HEK293 (cell line): Measurements from ENCODE around the gene ARL8A.

ENCODE experiments used
- CTCF ChIA-PET: fragments of 350-600 bp; formaldehyde crosslinking; extraction: SDS; loops from one replicate; lab custom pipeline; 2021; ENCODE audit warnings: antibody characterized with exemption; lab: Yijun Ruan, JAX
- POLR2A ChIA-PET: fragments of 300-600 bp; formaldehyde crosslinking; extraction: SDS; loops from one replicate; lab custom pipeline; 2020; ENCODE audit warnings: antibody characterized with exemption, inconsistent platforms; lab: Yijun Ruan, JAX
- H3K27ac ChIP-seq: fragments of 200-500 bp; sonication (Bioruptor generic); 2 replicates; pipeline ENCODE4 v1.5.1; 2014; ENCODE audit warnings: low read depth, low read length, control low read depth, inconsistent platforms; ENCODE audit errors: extremely low read depth
- H3K36me3 ChIP-seq, 2 experiments: fragments of 200-500 bp in 1 of 2; sonication (Bioruptor generic) in 1 of 2; 1 replicate in 1 of 2; 2 replicates in 1 of 2; pipeline ENCODE4 v1.5.1; 2014 to 2017; ENCODE audit warnings: inconsistent platforms in 2 of 2, low read length in 2 of 2; ENCODE audit not compliant: control insufficient read depth in 2 of 2, insufficient read depth in 1 of 2
- H3K4me1 ChIP-seq: fragments of 200-500 bp; sonication (Bioruptor generic); 2 replicates; pipeline ENCODE4 v1.5.1; 2014; ENCODE audit warnings: mild to moderate bottlenecking, low read length, inconsistent platforms; ENCODE audit not compliant: control insufficient read depth, insufficient read depth
- H3K4me3 ChIP-seq: 2 replicates; pipeline ENCODE4 v1.5.1; 2011; ENCODE audit warnings: low read depth, mild to moderate bottlenecking, control low read depth, low read length, moderate library complexity
- H3K9me3 ChIP-seq: fragments of 200-500 bp; sonication (Bioruptor generic); 2 replicates; pipeline ENCODE4 v1.5.1; 2014; ENCODE audit warnings: low read depth, low read length, inconsistent platforms; ENCODE audit not compliant: control insufficient read depth, insufficient read depth
- GLI2 ChIP-seq: fragments of 450-650 bp; formaldehyde crosslinking; IDR thresholded peaks from 2 replicates; pipeline ENCODE4; 2017; ENCODE audit warnings: missing biosample characterization, missing genetic modification characterization, low read depth, borderline replicate concordance
- MZF1 ChIP-seq: fragments of 450-650 bp; formaldehyde crosslinking; IDR thresholded peaks from 2 replicates; pipeline ENCODE4 v1.5.1; 2017; ENCODE audit warnings: missing biosample characterization, missing genetic modification characterization, borderline replicate concordance
- SALL2 ChIP-seq: fragments of 450-650 bp; formaldehyde crosslinking; IDR thresholded peaks from 2 replicates; pipeline ENCODE4 v1.5.0; 2017; ENCODE audit warnings: missing biosample characterization, mild to moderate bottlenecking, missing genetic modification characterization, borderline replicate concordance
- SCRT2 ChIP-seq: fragments of 450-650 bp; formaldehyde crosslinking; IDR thresholded peaks from 2 replicates; pipeline ENCODE4 v1.5.1; 2016; ENCODE audit warnings: missing biosample characterization, missing genetic modification characterization
- SP3 ChIP-seq: fragments of 450-650 bp; formaldehyde crosslinking; IDR thresholded peaks from 2 replicates; pipeline ENCODE4 v1.5.1; 2016; ENCODE audit warnings: missing biosample characterization, missing genetic modification characterization
- TRIM28 ChIP-seq: IDR thresholded peaks from 2 replicates; pipeline ENCODE4 v1.6.1; 2011; ENCODE audit warnings: low read length, control low read depth, borderline replicate concordance
- YY1 ChIP-seq: fragments of 450-650 bp; formaldehyde crosslinking; IDR thresholded peaks from 2 replicates; pipeline ENCODE4 v1.5.1; 2018; ENCODE audit warnings: missing biosample characterization, missing genetic modification characterization
- ZBTB6 ChIP-seq: fragments of 450-650 bp; formaldehyde crosslinking; IDR thresholded peaks from 2 replicates; pipeline ENCODE4 v1.5.1; 2017; ENCODE audit warnings: missing biosample characterization, missing genetic modification characterization
- ZNF140 ChIP-seq: fragments of 450-650 bp; formaldehyde crosslinking; IDR thresholded peaks from 2 replicates; pipeline ENCODE4 v1.5.1; 2016; ENCODE audit warnings: missing biosample characterization, missing genetic modification characterization
- ZNF16 ChIP-seq: fragments of 450-650 bp; formaldehyde crosslinking; IDR thresholded peaks from 2 replicates; pipeline ENCODE4 v1.5.1; 2016; ENCODE audit warnings: low read depth, missing biosample characterization, missing genetic modification characterization
- ZNF292 ChIP-seq: fragments of 450-650 bp; formaldehyde crosslinking; IDR thresholded peaks from 2 replicates; pipeline ENCODE4 v1.5.1; 2016; ENCODE audit warnings: low read depth, missing biosample characterization, missing genetic modification characterization, borderline replicate concordance
- ZNF341 ChIP-seq: fragments of 450-650 bp; formaldehyde crosslinking; IDR thresholded peaks from 2 replicates; pipeline ENCODE4; 2016; ENCODE audit warnings: low read depth, missing biosample characterization, missing genetic modification characterization
- ZNF354C ChIP-seq: fragments of 450-650 bp; formaldehyde crosslinking; IDR thresholded peaks from 2 replicates; pipeline ENCODE4 v1.5.1; 2016; ENCODE audit warnings: missing biosample characterization, missing genetic modification characterization, low read depth, borderline replicate concordance
- ZNF544 ChIP-seq: fragments of 450-650 bp; formaldehyde crosslinking; IDR thresholded peaks from 2 replicates; pipeline ENCODE4 v1.5.0; 2017; ENCODE audit warnings: missing biosample characterization, missing genetic modification characterization
- ZNF621 ChIP-seq: fragments of 450-650 bp; formaldehyde crosslinking; IDR thresholded peaks from 2 replicates; pipeline ENCODE4 v1.5.1; 2017; ENCODE audit warnings: missing biosample characterization, missing genetic modification characterization
- TF ChIP-seq, protein P1 (sequence below): fragments of 450-650 bp; formaldehyde crosslinking; IDR thresholded peaks from 2 replicates; pipeline ENCODE4 v1.5.1; 2016; ENCODE audit warnings: missing biosample characterization, missing genetic modification characterization, borderline replicate concordance
- TF ChIP-seq, protein P2 (sequence below): fragments of 450-650 bp; formaldehyde crosslinking; optimal IDR thresholded peaks from 2 replicates; pipeline ENCODE3; 2016; ENCODE audit warnings: missing biosample characterization, mild to moderate bottlenecking, missing genetic modification characterization

The ARL8A gene

GRCh38 chr1:202144402-202145067 is at the start of gene ARL8A (continued):
- TF ChIP-seq ZBTB6 (tag by site-specific recombination), result no peak; the same call in 1 of the 2 replicates
- TF ChIP-seq SCRT2 (tag by site-specific recombination), result peak; percentile 70
- no peak for TF ChIP-seq TRIM28
- no peak for TF ChIP-seq SP3 (tag by site-specific recombination)
- no peak for TF ChIP-seq ZNF621 (tag by site-specific recombination)
- no peak for TF ChIP-seq ZNF341 (tag by site-specific recombination)
- TF ChIP-seq, all 188 proteins: peak for 15

- Histone ChIP-seq H3K4me1 (no peaks in the 10 kb centered on the region), H3K36me3 (no peaks in the 10 kb centered on the region), H3K9me3 (no peaks in the 10 kb centered on the region), H3K4me3 (no peak overlapping the region), H3K27ac (no peak overlapping the region)
- CTCF ChIA-PET, result interaction anchor here (0.9 to 10.5 kb wide), 11 partner anchors 9 to 141 kb away, joined by 3 to 155 read pairs (median 4); no protein-coding TSS in a partner anchor
- TF ChIP-seq GLI2 (no peak), SALL2 (tag by site-specific recombination) (no peak), ZNF16 (no peak), ZNF354C (tag by site-specific recombination) (no peak), ZNF544 (tag by site-specific recombination) (no peak), MZF1 (tag by site-specific recombination) (no peak), YY1 (tag by site-specific recombination) (no peak), ZNF140 (tag by site-specific recombination) (no peak), ZNF292 (no peak)
- TF ChIP-seq, protein P1, sequence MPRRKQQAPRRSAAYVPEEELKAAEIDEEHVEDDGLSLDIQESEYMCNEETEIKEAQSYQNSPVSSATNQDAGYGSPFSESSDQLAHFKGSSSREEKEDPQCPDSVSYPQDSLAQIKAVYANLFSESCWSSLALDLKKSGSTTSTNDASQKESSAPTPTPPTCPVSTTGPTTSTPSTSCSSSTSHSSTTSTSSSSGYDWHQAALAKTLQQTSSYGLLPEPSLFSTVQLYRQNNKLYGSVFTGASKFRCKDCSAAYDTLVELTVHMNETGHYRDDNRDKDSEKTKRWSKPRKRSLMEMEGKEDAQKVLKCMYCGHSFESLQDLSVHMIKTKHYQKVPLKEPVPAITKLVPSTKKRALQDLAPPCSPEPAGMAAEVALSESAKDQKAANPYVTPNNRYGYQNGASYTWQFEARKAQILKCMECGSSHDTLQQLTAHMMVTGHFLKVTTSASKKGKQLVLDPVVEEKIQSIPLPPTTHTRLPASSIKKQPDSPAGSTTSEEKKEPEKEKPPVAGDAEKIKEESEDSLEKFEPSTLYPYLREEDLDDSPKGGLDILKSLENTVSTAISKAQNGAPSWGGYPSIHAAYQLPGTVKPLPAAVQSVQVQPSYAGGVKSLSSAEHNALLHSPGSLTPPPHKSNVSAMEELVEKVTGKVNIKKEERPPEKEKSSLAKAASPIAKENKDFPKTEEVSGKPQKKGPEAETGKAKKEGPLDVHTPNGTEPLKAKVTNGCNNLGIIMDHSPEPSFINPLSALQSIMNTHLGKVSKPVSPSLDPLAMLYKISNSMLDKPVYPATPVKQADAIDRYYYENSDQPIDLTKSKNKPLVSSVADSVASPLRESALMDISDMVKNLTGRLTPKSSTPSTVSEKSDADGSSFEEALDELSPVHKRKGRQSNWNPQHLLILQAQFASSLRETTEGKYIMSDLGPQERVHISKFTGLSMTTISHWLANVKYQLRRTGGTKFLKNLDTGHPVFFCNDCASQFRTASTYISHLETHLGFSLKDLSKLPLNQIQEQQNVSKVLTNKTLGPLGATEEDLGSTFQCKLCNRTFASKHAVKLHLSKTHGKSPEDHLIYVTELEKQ (tag by site-specific recombination), result no peak
- TF ChIP-seq, protein P2, sequence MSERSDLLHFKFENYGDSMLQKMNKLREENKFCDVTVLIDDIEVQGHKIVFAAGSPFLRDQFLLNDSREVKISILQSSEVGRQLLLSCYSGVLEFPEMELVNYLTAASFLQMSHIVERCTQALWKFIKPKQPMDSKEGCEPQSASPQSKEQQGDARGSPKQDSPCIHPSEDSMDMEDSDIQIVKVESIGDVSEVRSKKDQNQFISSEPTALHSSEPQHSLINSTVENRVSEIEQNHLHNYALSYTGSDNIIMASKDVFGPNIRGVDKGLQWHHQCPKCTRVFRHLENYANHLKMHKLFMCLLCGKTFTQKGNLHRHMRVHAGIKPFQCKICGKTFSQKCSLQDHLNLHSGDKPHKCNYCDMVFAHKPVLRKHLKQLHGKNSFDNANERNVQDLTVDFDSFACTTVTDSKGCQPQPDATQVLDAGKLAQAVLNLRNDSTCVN (tag by site-specific recombination), result no peak
- POLR2A ChIA-PET, result no interaction called here
These were observed 49.8 kb upstream of the ARL8A start for GRCh38 chr1:202194328-202194648.
